AG04450 (cell line): ENCODE data around the gene MX2. TPM values are rescaled to one million over a fixed set of nuclear protein-coding genes. Genes with fewer than 3 reads are reported as not detected.

Experiments used
- CTCF ChIA-PET: fragments of 300-600, 350-600 bp; formaldehyde crosslinking; extraction: SDS; loops from one replicate; lab custom pipeline; 2022; ENCODE audit warnings: antibody characterized with exemption, inconsistent platforms; lab: Charles Lee
- POLR2A ChIA-PET: fragments of 350-600 bp; formaldehyde crosslinking; extraction: SDS; loops from one replicate; lab custom pipeline; 2021; ENCODE audit warnings: antibody characterized with exemption, inconsistent platforms; lab: Yijun Ruan, JAX
- DNase-seq: peaks from one replicate; pipeline ENCODE4 v3.0.0-alpha.2; 2011; ENCODE audit warnings: low read depth, low spot score
- H3K27ac ChIP-seq: one replicate; pipeline ENCODE4 v1.5.1; 2012; ENCODE audit warnings: low read depth, low read length, control low read depth
- H3K27me3 ChIP-seq: one replicate; pipeline ENCODE4 v1.6.0; 2012; ENCODE audit warnings: low read length; ENCODE audit not compliant: control insufficient read depth, insufficient read depth
- H3K4me3 ChIP-seq: 2 replicates; pipeline ENCODE4 v1.5.1; 2011; ENCODE audit warnings: mild to moderate bottlenecking, low read depth, low read length, control low read depth
- H3K9me3 ChIP-seq: 2 replicates; pipeline ENCODE4 v1.5.1; 2012; ENCODE audit warnings: low read length; ENCODE audit not compliant: control insufficient read depth, insufficient read depth
- polyA plus RNA-seq: library from polyadenylated mRNA; depleted of rRNA; stranded (reverse); fragments of >200 nt; gene quantifications from 2 replicates; pipeline ENCODE4 v1.2.3, GENCODE V29; 2011
- TF ChIP-seq, protein P1 (sequence below): IDR thresholded peaks from 2 replicates; pipeline ENCODE4 v1.5.1; 2011; ENCODE audit warnings: low read depth, low read length, control low read depth, inconsistent platforms

The MX2 gene
- polyA plus RNA-seq, 1 experiment = 0.82 TPM

DNA sequence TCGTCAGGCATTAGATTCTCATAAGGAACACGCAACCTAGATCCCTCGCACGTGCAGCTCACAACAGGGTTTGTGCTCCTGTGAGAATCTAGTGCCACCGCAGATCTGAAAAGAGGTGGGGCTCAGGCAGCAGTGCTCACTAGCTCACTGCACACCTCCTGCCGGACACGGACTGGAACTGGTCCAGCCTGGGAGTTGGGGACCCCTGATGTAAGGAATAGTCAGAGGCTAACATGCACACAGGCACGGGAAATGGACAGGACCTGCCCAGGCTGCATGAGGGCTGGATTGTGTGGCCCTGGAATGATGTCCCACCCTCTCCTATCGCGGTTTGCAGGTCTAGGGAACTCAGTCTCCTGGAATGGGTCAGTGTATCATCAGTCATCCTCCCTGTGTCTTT is 41.0 kb downstream of the MX2 start:
- no peak for DNase-seq
- CTCF ChIA-PET = no interaction called here
- no peak overlapping the region for H3K27ac ChIP-seq
- no peaks in the 10 kb centered on the region; the same call in 1 of the 2 replicates for H3K9me3 ChIP-seq
- POLR2A ChIA-PET = no interaction called here
- H3K4me3 ChIP-seq = no peak overlapping the region
- TF ChIP-seq, protein P1, sequence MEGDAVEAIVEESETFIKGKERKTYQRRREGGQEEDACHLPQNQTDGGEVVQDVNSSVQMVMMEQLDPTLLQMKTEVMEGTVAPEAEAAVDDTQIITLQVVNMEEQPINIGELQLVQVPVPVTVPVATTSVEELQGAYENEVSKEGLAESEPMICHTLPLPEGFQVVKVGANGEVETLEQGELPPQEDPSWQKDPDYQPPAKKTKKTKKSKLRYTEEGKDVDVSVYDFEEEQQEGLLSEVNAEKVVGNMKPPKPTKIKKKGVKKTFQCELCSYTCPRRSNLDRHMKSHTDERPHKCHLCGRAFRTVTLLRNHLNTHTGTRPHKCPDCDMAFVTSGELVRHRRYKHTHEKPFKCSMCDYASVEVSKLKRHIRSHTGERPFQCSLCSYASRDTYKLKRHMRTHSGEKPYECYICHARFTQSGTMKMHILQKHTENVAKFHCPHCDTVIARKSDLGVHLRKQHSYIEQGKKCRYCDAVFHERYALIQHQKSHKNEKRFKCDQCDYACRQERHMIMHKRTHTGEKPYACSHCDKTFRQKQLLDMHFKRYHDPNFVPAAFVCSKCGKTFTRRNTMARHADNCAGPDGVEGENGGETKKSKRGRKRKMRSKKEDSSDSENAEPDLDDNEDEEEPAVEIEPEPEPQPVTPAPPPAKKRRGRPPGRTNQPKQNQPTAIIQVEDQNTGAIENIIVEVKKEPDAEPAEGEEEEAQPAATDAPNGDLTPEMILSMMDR = no peak
- peaks cover 2% of the 10 kb centered on the region for H3K27me3 ChIP-seq

DNA sequence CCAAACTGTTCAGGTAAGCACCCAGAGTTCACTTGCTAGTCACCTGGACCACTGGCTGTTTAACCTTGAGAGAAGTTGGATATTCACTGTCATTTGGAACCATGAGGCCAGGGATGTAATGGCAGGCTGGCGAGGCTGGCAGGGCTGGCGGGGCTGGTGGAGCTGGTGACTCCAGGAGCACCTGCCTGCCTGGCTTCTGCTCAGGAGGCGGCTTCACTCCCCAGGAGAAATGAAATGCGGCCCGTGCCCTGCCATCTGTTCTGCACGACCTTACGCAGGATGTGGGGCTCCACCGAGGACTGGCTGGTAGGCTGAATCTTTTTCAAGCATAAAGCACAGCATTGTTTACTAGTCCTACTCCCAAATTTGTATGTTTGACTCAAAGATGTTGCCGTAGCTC is 41.5 kb downstream of the MX2 start:
- H3K9me3 ChIP-seq = no peaks in the 10 kb centered on the region; the same call in 1 of the 2 replicates
- H3K27me3 ChIP-seq = peaks cover 2% of the 10 kb centered on the region
- ChIA-PET CTCF (no interaction called here), POLR2A (no interaction called here)
- H3K4me3 ChIP-seq = no peak overlapping the region
- TF ChIP-seq, protein P1 = no peak
- H3K27ac ChIP-seq = no peak overlapping the region
- no peak for DNase-seq

DNA sequence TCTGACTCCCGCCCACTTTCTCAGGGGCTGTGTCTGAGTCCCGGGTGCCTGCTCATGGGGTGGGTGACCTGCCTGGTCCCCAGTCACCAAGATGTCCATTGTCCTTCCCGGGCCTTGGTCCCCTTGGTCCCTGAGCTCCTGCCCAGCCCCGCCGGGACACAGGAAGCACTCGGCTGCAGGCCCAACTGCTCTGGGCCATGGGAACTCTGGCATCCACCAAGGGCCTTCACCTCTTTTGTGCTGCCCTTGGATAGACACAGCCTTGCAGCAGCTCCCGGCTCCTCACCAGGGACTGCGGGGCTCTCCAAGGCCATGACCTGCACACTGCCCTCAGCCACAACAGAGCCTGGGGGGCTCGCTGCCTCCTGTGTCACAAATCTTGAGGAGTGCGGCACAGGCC is 42.1 kb downstream of the MX2 start:
- peaks cover 2% of the 10 kb centered on the region for H3K27me3 ChIP-seq
- no peak for DNase-seq
- ChIA-PET CTCF (no interaction called here), POLR2A (no interaction called here)
- TF ChIP-seq, protein P1 = no peak
- no peak overlapping the region for H3K4me3 ChIP-seq
- H3K27ac ChIP-seq = no peak overlapping the region
- H3K9me3 ChIP-seq = no peaks in the 10 kb centered on the region; the same call in 1 of the 2 replicates

DNA sequence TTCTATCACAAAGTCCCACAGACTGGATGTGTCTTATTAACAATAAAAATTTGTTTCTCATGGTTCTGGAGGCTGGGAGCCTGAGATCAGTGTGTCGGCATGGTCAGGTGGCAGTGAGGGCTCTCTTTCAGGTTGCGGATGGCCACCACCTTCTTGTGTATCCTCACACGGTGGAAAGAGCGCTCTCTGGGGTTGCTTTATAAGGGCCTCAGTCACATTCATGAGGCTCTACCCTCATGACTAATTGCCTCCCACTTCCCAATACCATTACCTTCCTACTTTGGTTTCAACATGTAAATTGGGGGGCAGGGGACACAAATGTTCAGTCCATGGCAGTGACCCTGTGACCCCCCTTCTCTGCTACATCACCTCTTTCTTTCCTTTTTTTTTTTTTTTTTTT is 43.5 kb downstream of the MX2 start:
- ChIA-PET POLR2A (no interaction called here), CTCF (no interaction called here)
- H3K9me3 ChIP-seq = no peaks in the 10 kb centered on the region; the same call in 1 of the 2 replicates
- H3K4me3 ChIP-seq = no peak overlapping the region
- H3K27ac ChIP-seq = no peak overlapping the region
- TF ChIP-seq, protein P1 = no peak
- no peak for DNase-seq
- peaks cover 2% of the 10 kb centered on the region for H3K27me3 ChIP-seq

DNA sequence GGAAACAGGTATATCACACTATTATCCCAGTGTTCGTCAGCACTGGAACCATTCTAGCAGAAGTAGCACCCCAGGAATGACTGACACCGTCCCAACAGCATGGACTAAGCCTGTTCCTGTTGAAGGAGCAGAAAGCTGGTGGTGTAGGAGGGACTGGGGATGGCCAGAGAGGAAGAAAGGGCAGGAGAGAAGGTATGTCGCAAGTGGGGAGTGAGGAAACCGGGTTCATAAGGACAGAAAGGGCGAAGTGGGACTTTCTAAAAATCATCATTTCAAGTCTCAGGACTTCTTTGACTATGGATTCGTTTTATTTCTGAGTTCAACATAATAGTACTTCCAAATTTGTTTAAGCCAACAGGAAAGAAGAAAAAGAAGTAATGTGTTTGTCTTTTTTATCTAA is 44.5 kb downstream of the MX2 start:
- TF ChIP-seq, protein P1 = no peak
- DNase-seq = no peak

More for the DNA sequence above, 44.5 kb downstream of the MX2 start:
- Histone ChIP-seq H3K27ac (no peak overlapping the region), H3K27me3 (peaks cover 2% of the 10 kb centered on the region), H3K4me3 (no peak overlapping the region), H3K9me3 (no peaks in the 10 kb centered on the region; the same call in 1 of the 2 replicates)
- CTCF ChIA-PET = no interaction called here
- POLR2A ChIA-PET = no interaction called here
